GM21619 (cell line): ENCODE measurements around the gene NRXN3.

ENCODE experiments used
- ATAC-seq: cut with Tn5 transposase; IDR thresholded peaks from one replicate; pipeline ENCODE4 v1.9.1; 2021; ENCODE audit not compliant: unreplicated experiment

The NRXN3 gene

GRCh38 chr14:78242086-78242485 is 71.9 kb downstream of the NRXN3 start:
- ATAC-seq = no peak

GRCh38 chr14:78243187-78243586 is 73.0 kb downstream of the NRXN3 start:
- ATAC-seq = no peak

GRCh38 chr14:78245238-78245637 is 75.1 kb downstream of the NRXN3 start:
- no peak for ATAC-seq

- no peak for ATAC-seq
These were observed 78.4 kb downstream of the NRXN3 start for GRCh38 chr14:78248501-78249090.

GRCh38 chr14:78251308-78251707 is 81.1 kb downstream of the NRXN3 start:
- no peak for ATAC-seq

- ATAC-seq = no peak
These were observed 83.8 kb downstream of the NRXN3 start for GRCh38 chr14:78253986-78254385.

GRCh38 chr14:78254911-78255461 is 84.8 kb downstream of the NRXN3 start:
- no peak for ATAC-seq

- ATAC-seq = no peak
These were observed 89.7 kb downstream of the NRXN3 start for GRCh38 chr14:78259831-78260230.

- ATAC-seq = no peak
These were observed 108.5 kb downstream of the NRXN3 start for GRCh38 chr14:78278464-78279250.

GRCh38 chr14:78282437-78282836 is 112.3 kb downstream of the NRXN3 start:
- no peak for ATAC-seq

- no peak for ATAC-seq
These were observed 116.0 kb downstream of the NRXN3 start for GRCh38 chr14:78286210-78286609.

- peak; percentile 95 for ATAC-seq
These were observed 121.8 kb downstream of the NRXN3 start for GRCh38 chr14:78292003-78292402.

- no peak for ATAC-seq
These were observed 127.7 kb downstream of the NRXN3 start for GRCh38 chr14:78297858-78298257.

GRCh38 chr14:78298298-78298697 is 128.1 kb downstream of the NRXN3 start:
- ATAC-seq = no peak

GRCh38 chr14:78302841-78303240 is 132.7 kb downstream of the NRXN3 start:
- ATAC-seq = no peak

GRCh38 chr14:78307671-78308070 is 137.5 kb downstream of the NRXN3 start:
- no peak for ATAC-seq

GRCh38 chr14:78308079-78308478 is 137.9 kb downstream of the NRXN3 start:
- no peak for ATAC-seq

- no peak for ATAC-seq
These were observed 140.1 kb downstream of the NRXN3 start for GRCh38 chr14:78310272-78310671.

GRCh38 chr14:78313499-78313898 is 143.3 kb downstream of the NRXN3 start:
- ATAC-seq = no peak

GRCh38 chr14:78314484-78314883 is 144.3 kb downstream of the NRXN3 start:
- no peak for ATAC-seq

- ATAC-seq = no peak
These were observed 145.9 kb downstream of the NRXN3 start for GRCh38 chr14:78316052-78316451.

- ATAC-seq = no peak
These were observed 146.6 kb downstream of the NRXN3 start for GRCh38 chr14:78316786-78317185.
